Stomach (tissue), 4 donors: ENCODE results near the gene UNC119B.

Source experiments
- POLR2A ChIP-seq, 4 donors: fragments of 450-650 bp; IDR thresholded peaks; one replicate each; pipeline ENCODE4 v1.6.1; 2016; ENCODE audit warnings: antibody characterized with exemption in 4 of 4, control low read depth in 2 of 4, mild to moderate bottlenecking in 1 of 4, moderate library complexity in 1 of 4
- POLR2AphosphoS5 ChIP-seq, 3 donors: sonication (generic); formaldehyde crosslinking; IDR thresholded peaks; one replicate each; pipeline ENCODE4 v1.6.1; 2016; ENCODE audit warnings: antibody characterized with exemption in 3 of 3

GRCh38 chr12:120711411-120711810 is 1.2 kb downstream of the UNC119B start:
- no peak for TF ChIP-seq POLR2AphosphoS5 (IDR thresholded peaks at IDR 0.05)
- no peak for TF ChIP-seq POLR2A (IDR thresholded peaks at IDR 0.05)
